ENCODE results near the gene RTRAF.

DNA sequence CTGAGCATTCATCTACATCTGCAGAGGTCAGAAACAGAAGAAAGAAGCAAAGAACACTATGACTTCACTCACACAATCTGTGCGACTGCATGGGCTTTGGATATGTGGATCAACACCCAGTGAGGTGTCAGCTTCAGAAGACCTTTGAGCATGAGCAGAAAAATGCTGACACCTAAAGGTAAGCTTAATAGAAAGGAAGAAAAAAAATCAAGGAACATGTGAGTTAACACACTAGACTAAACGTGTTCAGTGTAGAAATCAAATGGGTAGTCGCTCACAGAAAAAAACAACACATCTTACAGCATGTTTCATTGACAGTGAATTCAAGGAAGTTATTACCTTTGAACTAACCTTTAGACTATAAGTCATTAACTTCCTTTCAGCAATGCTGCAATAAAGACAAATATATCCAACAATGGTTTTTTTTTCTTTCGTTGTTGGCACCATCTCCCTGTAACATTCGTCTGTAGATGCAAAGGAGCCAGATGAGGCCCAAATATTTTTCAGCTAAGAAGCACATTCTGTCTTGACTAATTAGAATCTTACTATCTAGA, 30.9 kb downstream of the RTRAF start:
- TF ChIP-seq CTCF (conservative IDR thresholded peaks at IDR 0.05 in 1 of 2, IDR thresholded peaks at IDR 0.05 in 1 of 2; ENCODE audit: low read depth in 1 of 2, low read length in 2 of 2) (no peak), EZH2 (IDR thresholded peaks at IDR 0.05; ENCODE audit: low read length, missing control alignments) (no peak)

Measured in fibroblast of lung (primary cell).